Left lobe of liver (tissue), 2 donors: ENCODE data around the gene LRRC53. TPM values are rescaled to one million over a fixed set of nuclear protein-coding genes. Genes with fewer than 3 reads are reported as not detected.
A peak's percentile ranks its signal among the peaks of the same experiment; 100 is the strongest.

Experiments used
- ATAC-seq: fragments of 200-7000 bp; cut with Tn5 transposase; one replicate; pipeline ENCODE4 v1.9.1; 2020; ENCODE audit warnings: mild to moderate bottlenecking, moderate library complexity
- DNase-seq: peaks from one replicate; pipeline ENCODE4 v3.0.0-alpha.2; 2020; ENCODE audit warnings: low spot score
- total RNA-seq: library from RNA; stranded (reverse); gene quantifications from one replicate; pipeline ENCODE4 v1.2.1, GENCODE V29; 2021
- donor health status: DM: no; HTN: no; CAD: no; lungs with moderate emphysema.
- donor health status: DM: no; HTN: yes; CAD: no.

Gene LRRC53
- total RNA-seq, 1 donor from 2014 or later: not detected

DNA sequence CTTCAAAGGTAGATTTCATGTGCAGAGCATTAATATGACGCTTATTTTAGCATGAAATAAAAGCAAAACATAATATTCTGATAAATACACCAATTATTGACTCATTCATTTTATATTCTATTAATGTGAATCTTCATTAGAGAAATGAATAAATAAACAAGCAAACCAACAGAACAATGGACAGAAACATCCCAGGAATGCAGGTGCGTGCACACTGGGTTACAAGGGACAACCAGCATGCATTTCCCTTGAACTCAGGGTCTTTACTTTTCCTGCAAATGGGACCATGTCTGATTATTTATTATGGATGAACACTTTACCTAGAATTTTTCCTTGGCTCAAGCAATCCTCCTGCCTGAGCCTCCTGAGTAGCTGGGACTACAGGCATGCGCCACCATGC, 13.5 kb downstream of the LRRC53 start:
- DNase-seq (no peak), ATAC-seq (no peak)

DNA sequence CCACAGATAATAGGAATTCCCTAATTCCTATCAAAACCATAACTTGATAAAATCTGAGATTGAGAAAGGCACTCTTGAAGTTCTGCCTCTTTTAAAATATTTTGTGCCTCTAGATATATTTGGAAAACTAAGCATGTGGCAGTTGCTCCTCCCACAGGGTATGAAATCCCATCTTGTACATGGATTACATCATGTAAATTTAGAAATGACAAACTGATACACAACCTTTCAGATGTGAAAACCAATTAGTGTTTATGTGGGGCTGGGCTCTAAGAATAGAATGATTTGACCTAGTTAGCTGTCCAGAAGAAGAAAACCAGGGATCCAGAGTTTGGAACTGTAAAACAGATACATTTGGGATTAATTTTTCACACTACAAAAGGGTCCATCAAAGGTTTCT, 15.7 kb downstream of the LRRC53 start:
- DNase-seq (no peak), ATAC-seq (no peak)

DNA sequence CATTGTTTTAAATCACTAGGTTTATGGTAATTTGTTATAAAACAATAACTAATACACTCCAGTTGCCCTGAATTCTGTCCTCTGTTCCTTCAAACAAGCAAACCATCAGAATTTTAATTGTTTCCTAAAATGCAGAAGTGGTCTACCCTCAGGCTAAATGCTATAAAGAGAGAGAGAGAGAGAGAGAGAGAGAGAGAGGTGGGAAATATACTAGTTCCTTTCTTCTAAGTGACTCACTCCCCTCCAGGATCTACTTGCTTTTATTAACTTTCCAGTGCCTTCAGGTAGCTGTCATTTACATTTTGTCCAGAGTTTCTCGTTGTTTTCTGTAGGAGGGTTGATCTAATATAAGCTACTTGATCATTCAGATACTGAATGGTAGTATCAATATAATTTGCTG, 26.4 kb downstream of the LRRC53 start:
- no peak for ATAC-seq

DNA sequence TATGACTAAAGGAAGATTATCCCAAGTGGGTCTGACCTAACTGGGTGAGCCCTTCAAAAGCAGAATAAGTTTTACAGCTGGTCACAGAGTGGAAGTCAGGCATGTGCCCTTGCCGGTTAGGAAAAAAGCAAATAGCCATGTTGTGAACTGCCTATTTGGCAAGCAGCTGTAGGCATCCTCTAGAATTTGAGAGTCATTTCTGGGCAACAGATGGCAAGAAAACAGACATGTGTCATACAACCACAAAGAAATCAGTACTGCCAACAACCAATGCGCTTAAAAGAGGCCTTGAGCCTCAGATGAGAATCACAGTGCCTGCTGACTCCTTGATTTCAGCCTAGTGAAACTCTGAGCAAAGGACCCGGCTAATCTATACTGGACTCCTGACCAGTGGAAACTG, 26.8 kb downstream of the LRRC53 start:
- DNase-seq (no peak), ATAC-seq (no peak)

More for the DNA sequence above, 26.4 kb downstream of the LRRC53 start:
- DNase-seq: no peak

DNA sequence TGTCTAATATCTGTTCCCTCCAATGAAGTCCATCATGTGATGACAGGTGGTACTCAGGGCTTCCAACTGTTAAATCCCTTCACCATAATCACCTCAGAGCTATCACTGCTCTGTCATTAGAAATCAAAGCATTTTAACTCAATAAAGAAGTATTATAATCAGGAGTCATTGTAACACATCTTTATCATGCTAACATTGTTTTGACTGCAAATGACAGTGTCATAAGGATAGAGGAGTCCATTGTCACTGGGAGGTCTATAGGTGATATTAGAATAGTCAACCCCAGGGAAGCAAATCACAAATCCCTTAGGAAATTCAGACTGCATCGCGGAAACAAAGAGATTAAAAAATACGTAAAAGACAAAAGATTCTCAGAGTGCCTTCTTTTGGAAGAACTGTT, 30.8 kb downstream of the LRRC53 start:
- DNase-seq (no peak), ATAC-seq (no peak)

DNA sequence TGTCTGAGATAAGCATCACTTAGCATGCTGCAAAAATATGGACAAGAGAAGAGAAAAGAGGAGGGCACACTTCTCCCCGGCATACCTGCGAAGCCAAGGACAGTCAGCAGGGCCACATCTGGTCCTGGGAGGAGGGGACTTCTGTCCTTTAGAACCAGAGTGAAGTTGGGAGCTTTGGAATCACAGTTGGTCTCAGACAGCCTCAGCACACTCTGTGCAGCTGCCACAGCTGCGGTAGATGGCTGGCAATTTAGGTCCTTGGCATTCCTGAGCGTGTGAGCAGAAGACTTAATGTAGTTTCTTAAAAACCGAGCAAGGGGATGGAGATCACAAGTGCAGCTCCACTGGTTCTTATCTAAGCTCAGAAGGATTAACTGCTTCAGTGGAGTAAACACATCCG, 32.3 kb downstream of the LRRC53 start:
- ATAC-seq: no peak
- DNase-seq: no peak

DNA sequence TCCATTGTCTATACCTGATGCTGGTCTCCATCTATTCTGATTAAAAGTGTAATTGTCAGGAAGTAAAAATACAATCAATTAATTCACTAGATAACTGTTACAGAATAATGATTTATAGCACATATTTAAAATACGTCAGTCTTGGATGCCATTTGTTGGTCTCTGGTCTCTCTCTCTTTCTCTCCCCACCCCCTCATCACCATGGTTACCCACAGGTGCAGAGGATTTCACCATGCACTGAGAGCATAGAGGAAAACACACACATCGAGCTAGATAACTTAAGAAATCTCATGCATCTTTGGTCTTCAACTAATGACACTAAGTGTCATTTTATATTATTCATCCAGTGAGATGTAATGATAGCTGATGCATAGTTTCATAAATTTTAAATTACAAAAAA, 33.4 kb downstream of the LRRC53 start:
- no peak for DNase-seq
- no peak for ATAC-seq

DNA sequence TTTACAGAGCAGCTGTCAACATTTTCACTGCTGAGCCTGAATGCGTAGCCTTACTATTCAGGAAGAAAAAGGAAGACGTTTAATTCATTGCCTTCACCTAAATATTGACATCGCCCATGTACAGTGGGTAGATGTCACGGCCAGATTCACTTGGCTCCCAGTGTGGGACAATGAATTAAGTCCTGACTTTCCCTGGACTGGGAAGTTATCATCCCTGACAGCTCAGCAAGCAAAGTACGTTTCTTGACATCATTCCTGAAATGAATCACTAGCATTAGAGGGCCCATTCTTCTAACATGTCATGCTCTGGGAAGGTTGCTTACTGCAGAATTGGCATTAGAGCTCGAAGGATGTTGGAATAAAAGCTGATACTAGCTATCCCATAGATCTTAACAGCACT, 37.8 kb downstream of the LRRC53 start:
- ATAC-seq (no peak), DNase-seq (no peak)

DNA sequence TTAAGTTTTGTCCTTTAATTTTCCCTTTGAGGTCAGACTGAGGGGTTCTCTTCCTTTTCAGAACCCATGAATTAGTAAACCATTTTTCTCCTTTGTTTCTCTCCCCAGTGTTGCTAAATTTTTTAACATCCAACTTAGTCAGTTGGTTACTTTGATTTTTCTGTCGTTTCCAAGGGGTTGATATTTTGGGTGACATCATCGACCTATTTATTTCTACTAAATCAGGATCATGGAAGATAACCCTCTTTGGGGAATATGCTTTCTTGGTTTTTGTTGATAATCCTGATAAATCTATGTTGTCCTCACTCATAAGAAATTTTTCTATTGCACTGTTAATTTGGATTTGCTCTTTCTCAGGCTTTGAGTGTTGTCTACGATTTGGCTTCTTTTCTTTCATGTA, 40.9 kb downstream of the LRRC53 start:
- DNase-seq (no peak), ATAC-seq (no peak)

DNA sequence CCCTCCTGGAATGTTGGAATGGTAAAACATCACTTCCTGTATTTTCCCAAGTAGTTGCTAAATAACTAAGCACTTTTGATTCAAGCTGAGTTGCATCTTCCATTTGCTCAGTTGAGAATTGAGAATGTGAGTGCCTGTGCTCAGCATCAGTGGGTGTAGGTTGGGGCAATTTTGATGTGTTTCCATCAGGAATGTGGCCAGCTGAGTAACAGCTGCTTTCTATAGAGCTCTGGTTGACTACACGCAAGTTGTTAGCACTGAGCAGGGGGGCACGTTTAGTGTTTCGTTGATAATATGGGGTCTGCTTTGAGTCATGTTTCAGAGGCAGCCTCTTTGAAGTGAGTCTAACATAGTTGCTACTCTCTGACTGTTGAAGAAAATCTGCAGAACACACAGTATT, 41.5 kb downstream of the LRRC53 start:
- no peak for DNase-seq
- ATAC-seq: no peak

DNA sequence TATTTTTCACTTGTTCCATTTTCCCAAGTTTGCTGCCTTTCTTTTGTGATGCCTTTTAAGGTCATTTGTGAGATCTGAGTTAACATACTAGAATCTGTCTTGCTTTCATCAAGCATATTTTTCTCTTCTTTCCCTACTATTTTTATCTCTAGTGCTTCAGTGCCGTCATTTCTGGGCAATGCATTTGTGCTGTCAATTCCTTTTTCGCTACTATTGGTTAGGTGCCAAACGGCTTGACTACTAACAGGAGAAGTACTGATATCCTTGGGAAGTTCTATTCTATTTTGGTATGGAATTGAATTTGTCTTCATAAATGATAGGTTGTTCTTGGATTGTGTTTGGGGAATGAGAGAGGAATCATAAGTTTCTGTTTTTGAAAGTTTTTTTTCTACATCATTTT, 42.2 kb downstream of the LRRC53 start:
- DNase-seq: no peak
- ATAC-seq: no peak

DNA sequence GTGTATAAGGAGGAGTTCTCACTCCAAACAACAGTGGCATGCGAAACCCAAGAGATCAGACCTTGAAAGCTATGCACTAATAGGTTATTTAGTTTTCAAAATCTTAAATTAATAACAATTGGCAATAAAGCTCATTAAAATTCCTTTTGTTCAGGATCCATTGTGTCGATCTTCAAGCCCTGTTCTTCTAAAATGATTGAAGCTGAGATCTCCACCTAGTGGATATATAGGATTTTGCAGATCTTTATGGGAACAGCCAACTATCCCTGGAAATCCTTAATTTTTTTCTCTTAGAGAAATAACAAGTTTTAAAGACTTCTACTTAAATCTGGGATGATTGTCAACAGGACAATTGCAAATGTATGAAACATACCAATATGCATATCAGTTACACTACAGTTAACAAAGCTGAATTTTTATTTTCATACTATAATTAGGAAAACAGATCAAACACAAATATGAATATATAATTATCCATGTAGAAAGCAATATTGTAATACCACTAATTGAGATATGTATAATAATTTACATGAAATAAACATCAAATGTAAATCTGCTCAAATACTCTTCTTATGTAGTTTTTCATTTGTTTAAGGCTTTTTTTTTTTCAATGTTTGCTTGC, 43.3 kb downstream of the LRRC53 start:
- DNase-seq: no peak
- ATAC-seq: peak; percentile 76

DNA sequence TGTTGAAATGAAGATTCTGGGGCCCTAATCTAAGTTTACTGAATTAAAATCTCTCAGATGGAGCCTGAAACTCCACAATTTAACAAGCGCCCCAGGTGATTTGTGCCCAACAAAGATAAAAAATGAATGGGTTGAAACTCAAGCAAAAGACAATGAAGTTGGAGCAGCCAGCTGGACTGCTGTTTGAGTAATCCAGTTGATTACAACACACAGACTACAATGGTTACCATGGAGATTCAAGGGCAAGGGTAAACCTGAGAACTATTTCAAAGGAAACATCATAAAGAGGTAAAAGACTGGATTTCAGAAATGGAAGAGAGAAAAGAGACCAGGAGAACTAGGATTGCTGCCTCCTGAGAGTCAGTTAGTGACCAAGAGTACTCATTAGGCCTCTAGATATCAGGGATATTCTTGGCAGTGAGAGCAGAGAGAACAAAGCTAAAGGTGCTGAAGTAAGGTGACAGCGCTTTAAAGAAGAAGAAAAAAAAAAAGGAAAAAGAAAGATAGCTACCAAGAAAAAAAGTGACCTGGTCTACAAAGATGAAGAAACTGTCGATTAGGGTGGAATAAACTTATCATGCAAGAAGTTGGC, 44.5 kb downstream of the LRRC53 start:
- no peak for ATAC-seq
- DNase-seq: no peak

DNA sequence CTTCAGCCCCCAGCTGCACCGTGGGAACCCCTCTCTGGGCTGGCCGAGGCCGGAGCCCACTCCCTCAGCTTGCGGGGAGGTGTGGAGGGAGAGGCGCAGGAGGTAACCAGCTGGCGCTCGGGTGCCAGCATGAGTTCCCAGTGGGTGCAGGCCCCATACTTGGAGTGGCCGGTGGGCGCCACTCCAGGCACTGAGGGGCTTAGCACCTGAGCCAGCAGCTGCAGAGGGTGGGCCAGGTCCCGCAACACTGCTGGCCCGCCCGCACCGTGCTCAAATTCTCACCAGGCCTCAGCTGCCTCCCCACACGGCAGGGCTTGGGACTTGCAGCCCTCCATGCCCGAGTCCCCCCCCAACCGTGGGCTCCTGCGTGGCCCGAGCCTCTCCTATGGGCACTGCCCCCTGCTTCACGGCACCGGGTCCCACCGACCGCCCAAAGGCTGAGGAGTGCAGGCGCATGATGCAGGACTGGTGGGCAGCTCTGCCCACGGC, 47.2 kb downstream of the LRRC53 start:
- no peak for DNase-seq

DNA sequence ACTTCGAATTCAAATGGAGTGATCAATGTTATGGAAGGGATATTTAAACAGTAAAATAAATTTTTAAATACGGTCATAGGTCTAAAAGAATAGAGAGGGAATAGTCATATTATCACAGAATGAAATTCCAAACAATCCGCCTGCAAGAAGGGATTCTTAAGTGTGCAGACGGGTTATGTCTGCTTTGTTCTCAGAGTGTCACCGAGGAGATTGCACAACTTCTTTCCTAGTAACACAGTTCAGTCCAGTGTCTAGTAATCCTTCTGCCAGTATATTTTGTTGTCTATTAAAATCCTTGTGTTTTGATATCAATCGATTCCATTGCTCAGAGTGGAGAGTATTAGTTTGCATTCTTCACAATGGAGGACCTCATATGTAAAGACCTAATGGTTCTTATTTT, 48.4 kb downstream of the LRRC53 start:
- DNase-seq (no peak), ATAC-seq (no peak)

More for the DNA sequence above, 47.2 kb downstream of the LRRC53 start:
- no peak for ATAC-seq

DNA sequence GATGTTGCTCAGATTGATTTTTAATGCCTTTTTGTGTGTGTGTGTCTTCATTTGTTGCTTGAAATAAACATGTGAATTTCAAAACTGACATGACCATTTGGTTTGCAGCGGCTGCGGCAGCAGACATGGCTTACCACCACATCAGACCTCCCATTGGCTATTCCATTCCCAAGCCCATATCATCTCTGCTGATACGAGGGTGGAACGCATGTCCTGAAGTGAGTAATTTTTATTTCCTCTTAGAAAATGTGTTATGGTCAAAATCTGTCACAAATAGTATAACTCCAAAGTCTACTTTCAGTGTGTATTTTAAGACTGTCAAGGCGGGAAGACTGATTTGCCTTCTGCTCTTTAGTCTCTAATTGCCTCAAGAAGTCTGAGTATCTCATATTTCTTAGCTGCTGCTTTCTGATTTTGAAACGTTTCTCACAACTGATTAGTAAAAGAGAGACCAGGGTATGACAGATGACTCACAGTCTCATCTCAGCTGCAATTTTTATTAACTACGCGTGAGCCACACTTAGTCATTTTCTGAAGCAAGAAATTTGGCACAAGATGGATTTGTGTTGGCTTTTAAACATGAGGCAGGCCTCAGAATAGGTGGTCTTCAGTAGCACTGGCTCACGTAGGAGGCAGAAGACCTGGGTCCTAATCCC, 49.0 kb downstream of the LRRC53 start:
- no peak for ATAC-seq
- DNase-seq: no peak

DNA sequence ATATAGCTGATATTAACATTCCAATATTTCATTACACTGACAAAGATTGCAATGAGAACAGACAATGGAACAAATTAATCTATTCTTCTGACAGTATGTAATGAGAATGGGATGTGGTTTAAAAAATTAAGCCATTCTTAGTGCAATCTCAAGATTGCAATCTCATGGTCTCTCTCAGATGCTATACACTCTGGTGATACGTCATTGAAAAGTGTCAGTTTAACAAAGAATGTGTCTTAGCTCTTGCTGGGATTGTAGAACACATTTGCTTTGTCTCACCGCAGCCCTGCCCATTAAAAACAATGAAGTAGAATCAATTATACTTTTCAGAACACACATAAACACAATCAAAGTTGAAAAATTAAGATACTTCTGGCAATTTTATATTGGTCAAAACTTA, 55.2 kb downstream of the LRRC53 start:
- ATAC-seq: no peak
- DNase-seq: no peak

DNA sequence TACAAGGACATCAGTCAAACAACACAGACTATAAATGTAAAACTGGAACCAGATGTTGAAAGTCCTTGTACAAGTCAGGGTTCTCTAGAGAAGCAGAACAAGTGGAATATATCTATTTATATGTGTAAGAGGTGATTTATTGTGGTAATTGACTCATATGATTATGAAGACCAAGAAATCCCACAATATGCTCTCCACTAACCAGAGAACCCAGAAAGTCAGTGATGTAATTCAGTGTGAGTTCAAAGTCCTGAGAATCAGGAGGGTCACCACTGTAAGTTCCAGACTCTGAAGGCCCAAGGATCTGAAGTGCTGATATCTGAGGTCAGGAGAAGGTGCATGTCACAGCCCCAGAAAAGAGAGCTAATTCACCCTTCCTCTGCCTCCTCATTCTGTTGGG, 57.0 kb downstream of the LRRC53 start:
- ATAC-seq (no peak), DNase-seq (no peak)

DNA sequence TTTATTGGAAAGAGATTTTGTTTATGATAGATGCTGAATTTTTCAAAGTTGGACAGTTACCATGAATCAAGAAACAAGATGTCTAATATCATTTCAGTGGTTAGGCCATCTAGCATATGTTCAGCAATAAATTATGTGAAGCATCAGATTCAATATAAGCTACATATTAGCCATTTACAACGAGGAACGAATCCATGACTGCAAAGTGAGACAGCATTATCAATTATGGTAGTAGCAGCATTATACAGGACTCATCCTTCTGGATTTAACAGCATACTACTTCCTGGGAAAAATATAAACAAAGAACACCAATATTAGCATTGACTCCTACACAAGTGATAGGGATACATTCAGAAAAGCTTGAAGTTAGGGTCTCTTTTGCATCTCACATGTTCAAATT, 59.1 kb downstream of the LRRC53 start:
- ATAC-seq (no peak), DNase-seq (no peak)

DNA sequence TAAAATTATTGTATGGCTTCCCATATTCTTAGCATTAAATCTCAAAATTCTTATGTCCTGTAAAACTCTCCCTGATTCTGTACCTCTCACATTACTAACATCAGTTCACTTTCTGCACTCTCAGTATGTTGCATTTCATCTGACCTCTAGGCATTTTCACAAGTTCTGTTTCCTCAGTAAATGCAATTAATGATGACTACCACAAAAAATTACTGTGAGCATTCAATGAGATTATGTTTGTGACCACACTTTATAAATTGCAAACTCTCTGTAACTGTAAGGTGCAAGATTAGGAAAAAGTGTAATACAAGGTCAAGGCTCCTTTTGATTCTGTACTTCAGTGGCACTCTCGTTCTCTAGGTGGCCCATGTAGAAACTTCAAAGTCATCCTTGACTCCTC, 60.4 kb downstream of the LRRC53 start:
- ATAC-seq (no peak), DNase-seq (no peak)

DNA sequence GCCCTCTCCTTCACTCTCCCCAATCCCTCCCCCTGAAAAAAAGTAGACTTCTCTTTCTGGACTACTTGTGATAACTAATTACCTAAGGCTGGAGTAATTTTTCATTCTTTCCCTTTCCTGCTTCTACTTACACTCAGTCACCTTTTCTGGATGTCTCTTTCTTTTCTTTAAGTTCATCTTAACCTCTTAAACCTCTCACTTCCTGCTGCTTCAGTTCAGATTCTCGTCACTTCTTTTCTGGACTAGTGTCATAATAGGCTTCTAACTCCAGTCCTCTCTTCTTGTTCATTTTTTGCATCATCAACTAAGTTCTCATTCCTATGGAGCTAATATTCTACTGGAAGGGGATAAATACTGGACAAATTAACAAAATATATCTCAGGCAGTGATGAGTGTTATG, 75.4 kb downstream of the LRRC53 start:
- ATAC-seq (no peak), DNase-seq (no peak)

DNA sequence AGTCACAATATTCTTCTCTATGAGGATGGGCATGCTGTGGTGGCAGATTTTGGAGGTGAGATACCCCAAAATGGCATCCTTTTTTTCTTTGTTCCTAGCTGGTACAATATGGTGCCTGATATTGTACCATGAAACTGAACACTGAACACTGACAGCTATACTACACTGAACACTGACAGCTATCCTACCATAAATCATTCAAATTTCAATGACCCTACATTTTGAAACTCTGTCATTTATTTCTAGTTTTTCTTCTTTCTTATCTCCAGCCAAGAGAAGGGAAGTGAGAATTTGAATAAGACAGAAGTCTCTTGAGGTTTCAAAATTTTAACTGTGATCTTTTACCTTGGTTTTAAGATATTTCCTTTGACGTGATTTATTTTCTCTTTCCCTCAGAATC, 76.3 kb downstream of the LRRC53 start:
- ATAC-seq (no peak), DNase-seq (no peak)

DNA sequence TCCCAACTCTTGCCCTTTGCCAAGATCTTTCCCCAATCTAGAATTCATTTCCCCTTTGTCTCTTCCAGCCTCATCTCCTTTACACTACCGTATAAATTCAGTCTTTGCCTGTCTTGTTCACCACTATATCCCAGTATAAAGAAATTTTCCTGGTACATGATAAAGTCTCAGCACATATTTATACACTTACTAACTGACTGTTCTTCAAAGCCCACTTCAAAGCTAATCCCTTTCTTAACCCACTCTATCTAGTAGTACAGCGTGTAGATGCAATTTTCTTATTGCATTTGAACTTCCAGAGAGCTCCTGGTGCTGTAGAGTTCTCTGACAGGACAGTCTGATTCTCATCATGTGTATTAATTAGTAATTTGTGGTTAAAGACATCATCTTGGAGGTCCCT, 78.1 kb downstream of the LRRC53 start:
- no peak for DNase-seq
- no peak for ATAC-seq
